Progenitor cell of endocrine pancreas (in vitro differentiated cells): ENCODE data around the gene ANGEL1. TPM values are rescaled to one million over a fixed set of nuclear protein-coding genes. Genes with fewer than 3 reads are reported as not detected.

ENCODE experiments used
- DNase-seq: peaks from one replicate; pipeline ENCODE4 v3.0.0; 2021; ENCODE audit warnings: low spot score; ENCODE audit not compliant: unreplicated experiment
- H3K27ac Mint-ChIP-seq: 2 replicates; pipeline ENCODE4 v1.8.0; 2021; ENCODE audit warnings: mild to moderate bottlenecking, moderate library complexity, mixed read lengths
- H3K27me3 Mint-ChIP-seq: 2 replicates; pipeline ENCODE4 v1.8.0; 2021; ENCODE audit warnings: mixed read lengths
- H3K36me3 Mint-ChIP-seq: 2 replicates; pipeline ENCODE4 v1.8.0; 2022; ENCODE audit warnings: mixed read lengths; ENCODE audit not compliant: insufficient read depth
- H3K4me1 Mint-ChIP-seq: 2 replicates; pipeline ENCODE4 v1.8.0; 2021; ENCODE audit warnings: low read depth, mixed read lengths
- H3K4me3 Mint-ChIP-seq: 2 replicates; pipeline ENCODE4 v1.8.0; 2021; ENCODE audit warnings: low read depth, mild to moderate bottlenecking, moderate library complexity, mixed read lengths
- H3K9me3 Mint-ChIP-seq: 2 replicates; pipeline ENCODE4 v1.8.0; 2021; ENCODE audit warnings: low read depth, mixed read lengths
- CTCF ChIP-seq: fragments of 200-600 bp; sonication (generic); IDR thresholded peaks from one replicate; pipeline ENCODE4 v1.5.0; 2021; ENCODE audit warnings: antibody characterized with exemption, mild to moderate bottlenecking; ENCODE audit not compliant: unreplicated experiment
- total RNA-seq: library from RNA; stranded (reverse); gene quantifications from 2 replicates; pipeline ENCODE4 v1.2.1, GENCODE V29; 2021

Gene ANGEL1
- total RNA-seq, 1 donor from 2014 or later, result 129 TPM

GRCh38 chr14:76836029-76836630 lies 23.4 kb upstream of the ANGEL1 start:
- Mint-ChIP-seq H3K36me3 (peaks cover 5% of the 10 kb centered on the region), H3K9me3 (peaks cover 13% of the 10 kb centered on the region), H3K4me3 (no peak overlapping the region), H3K27ac (peak overlapping the region; percentile 87), H3K27me3 (no peaks in the 10 kb centered on the region), H3K4me1 (peaks cover 48% of the 10 kb centered on the region)
- TF ChIP-seq CTCF, result no peak
- no peak for DNase-seq

- peaks cover 62% of the 10 kb centered on the region for H3K4me1 Mint-ChIP-seq
- peak; percentile 27 for DNase-seq
- peak overlapping the region; percentile 94 for H3K27ac Mint-ChIP-seq
- peak overlapping the region; percentile 1 for H3K4me3 Mint-ChIP-seq
- H3K9me3 Mint-ChIP-seq, result peaks cover 13% of the 10 kb centered on the region
- H3K27me3 Mint-ChIP-seq, result no peaks in the 10 kb centered on the region
- no peak for TF ChIP-seq CTCF
- H3K36me3 Mint-ChIP-seq, result peaks cover 5% of the 10 kb centered on the region
Observed at GRCh38 chr14:76834241-76834661, 21.6 kb upstream of the ANGEL1 start.

- Mint-ChIP-seq H3K4me3 (no peak overlapping the region), H3K4me1 (peaks cover 71% of the 10 kb centered on the region), H3K27me3 (no peaks in the 10 kb centered on the region), H3K36me3 (peaks cover 2% of the 10 kb centered on the region), H3K27ac (peak overlapping the region; percentile 86), H3K9me3 (peaks cover 4% of the 10 kb centered on the region)
- TF ChIP-seq CTCF, result no peak
- DNase-seq, result no peak
Observed at GRCh38 chr14:76833011-76833410, 20.3 kb upstream of the ANGEL1 start.

GRCh38 chr14:76832503-76832988 lies 19.9 kb upstream of the ANGEL1 start:
- H3K27ac Mint-ChIP-seq, result peak overlapping the region; percentile 91
- peaks cover 2% of the 10 kb centered on the region for H3K36me3 Mint-ChIP-seq
- H3K4me3 Mint-ChIP-seq, result no peak overlapping the region
- TF ChIP-seq CTCF, result no peak
- H3K4me1 Mint-ChIP-seq, result peaks cover 72% of the 10 kb centered on the region
- no peak for DNase-seq
- H3K27me3 Mint-ChIP-seq, result no peaks in the 10 kb centered on the region
- H3K9me3 Mint-ChIP-seq, result peaks cover 4% of the 10 kb centered on the region

- Mint-ChIP-seq H3K27ac (peak overlapping the region; percentile 98), H3K9me3 (peaks cover 4% of the 10 kb centered on the region), H3K4me1 (peaks cover 67% of the 10 kb centered on the region), H3K4me3 (no peak overlapping the region), H3K27me3 (no peaks in the 10 kb centered on the region), H3K36me3 (peaks cover 4% of the 10 kb centered on the region)
- no peak for TF ChIP-seq CTCF
- no peak for DNase-seq
Observed at GRCh38 chr14:76830556-76830955, 17.9 kb upstream of the ANGEL1 start.
